ENCODE measurements around the gene CMTM8.

Gene CMTM8

GRCh38 chr3:32309654-32310242 lies 71.3 kb downstream of the CMTM8 start:
- no peak for DNase-seq

DNA sequence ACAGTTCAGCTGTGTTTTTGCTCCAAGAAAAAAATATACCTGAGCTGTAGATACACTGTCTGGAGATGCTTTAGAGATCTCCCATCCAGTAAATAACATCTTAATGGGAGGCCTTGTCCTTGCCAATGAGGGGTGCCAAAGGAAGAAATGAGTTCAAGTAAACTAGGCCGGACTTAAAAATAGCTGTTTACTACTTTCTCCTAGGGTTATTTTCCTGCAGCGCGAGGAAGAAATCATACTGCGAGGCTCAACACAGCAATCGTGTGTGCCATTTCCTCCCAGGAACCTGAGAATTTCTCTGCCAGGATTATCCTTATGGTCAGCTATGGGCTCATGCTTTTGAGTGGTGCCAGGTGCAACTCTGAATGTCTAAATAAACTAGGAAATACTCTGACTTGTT lies 71.9 kb downstream of the CMTM8 start:
- DNase-seq, result no peak

DNA sequence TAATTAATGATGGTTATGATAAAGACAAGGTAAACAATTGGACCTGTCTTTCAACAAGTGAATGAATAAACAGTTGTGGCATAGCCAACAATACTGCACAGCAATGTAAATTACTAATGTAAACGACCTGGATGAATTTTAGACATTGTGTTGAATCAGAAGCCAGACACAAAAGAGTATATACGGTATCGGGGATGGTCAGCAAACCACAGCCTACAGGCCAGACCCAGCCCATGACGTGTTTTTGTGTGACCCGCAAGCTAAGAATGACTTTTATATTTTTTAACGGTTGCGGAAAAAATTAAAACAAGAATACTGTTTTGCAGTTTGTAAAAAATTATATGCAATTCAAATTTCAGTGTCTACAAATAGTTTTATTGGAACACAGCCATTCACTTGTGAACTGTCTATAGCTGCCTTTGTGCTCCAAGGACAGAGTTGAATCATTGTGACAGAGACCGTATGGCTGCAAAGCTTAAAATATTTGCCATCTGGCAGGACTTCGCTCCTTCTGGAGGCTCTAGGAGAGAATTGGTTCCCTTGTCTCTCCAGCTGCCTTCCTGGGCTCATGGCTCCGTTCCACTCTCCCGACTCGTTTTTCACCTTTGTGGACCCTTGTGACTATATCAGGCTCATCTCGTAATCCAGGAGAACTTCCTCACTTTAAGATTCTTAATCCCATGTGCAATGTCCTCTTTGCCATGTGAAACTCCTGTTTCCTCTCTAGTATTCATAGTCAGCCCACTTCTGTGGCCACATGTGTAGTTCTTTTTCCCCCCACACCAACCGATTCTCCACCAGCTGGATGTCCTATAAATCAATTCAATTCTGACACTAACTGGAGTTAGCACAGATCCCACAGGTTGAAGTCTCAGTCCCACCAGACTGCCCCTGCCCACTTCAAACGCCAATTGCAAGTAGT lies 72.7 kb downstream of the CMTM8 start:
- no peak for DNase-seq

DNA sequence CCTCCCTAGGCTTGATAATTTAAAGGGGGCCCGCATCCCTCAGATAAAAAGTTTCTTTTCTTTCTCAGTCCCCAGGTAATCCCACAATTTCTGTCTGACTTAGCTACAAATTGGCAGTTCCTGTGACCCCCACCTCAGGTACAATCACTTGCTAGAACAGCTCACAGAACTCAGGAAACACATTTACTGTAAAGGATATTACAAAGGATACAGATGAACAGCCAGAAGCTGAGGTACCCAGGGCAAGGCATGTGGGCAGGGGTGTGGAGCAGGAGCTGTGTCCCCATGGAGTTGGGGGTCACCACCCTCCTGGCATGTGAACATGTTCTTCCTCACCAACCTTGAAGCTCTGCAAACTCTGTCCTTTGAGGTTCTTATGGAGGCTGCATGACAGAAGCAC lies 73.8 kb downstream of the CMTM8 start:
- no peak for DNase-seq

DNA sequence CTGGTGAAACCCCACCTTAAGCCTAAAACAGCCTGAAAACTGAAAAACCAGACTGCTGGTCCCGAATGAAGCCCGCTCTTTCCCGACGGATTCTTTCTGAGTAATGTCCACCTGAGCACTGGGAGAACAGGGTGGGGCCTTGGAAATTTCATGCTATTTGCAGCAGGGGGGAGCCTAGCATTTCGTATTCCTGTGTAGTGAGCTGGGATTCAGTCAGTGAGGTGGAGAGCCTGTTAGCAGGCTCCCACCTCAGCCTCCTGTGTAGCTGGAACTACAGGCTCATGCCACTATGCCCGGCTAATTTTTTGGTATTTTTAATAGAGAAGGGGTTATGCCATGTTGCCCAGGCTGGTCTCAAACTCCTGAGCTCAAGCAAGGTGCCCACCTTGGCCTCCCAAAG lies 74.7 kb downstream of the CMTM8 start:
- no peak for DNase-seq

GRCh38 chr3:32313723-32314473 lies 75.4 kb downstream of the CMTM8 start:
- peak in 1 of 2 donors; percentile 34 for DNase-seq

DNA sequence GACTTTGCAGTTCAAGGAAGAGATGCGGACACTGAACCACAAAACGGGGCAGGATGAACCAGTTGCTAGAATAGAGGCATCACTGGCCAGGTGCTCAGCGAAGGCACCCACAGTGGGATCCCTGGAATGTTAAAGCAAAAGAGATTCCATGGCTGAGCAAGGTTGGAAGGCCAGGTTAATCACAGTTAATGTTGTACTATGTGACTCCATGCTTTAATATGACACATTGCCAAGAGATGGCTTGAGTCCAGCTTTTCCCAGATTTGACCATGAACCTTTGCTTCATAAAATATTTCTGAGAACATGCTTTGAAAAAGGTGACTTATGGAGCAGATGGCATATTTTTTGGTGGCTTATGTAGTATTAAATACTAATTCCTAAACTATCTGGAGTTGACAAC lies 77.0 kb downstream of the CMTM8 start:
- no peak for DNase-seq

DNA sequence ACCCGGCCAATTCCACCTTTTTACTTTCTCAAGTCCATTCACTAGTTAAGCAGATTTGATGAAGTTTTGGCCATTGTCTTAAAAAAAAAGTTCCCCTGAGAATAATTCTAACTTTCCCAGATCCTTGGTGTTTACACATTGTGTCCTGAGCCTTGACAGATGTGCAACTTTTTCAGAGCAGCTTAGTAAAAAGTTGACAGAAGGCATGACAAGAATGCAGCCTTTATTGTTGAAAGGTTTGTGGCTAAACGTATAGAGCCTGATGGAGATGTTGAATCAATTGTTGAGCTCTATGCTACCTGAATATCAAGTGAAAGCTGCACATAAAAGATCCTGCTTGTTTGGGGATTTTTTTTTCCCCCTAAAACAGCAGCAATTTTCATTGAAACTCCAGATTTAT lies 77.8 kb downstream of the CMTM8 start:
- DNase-seq, result no peak

GRCh38 chr3:32316976-32317375 lies 78.5 kb downstream of the CMTM8 start:
- DNase-seq, result no peak

- DNase-seq, result no peak
These were observed 81.1 kb downstream of the CMTM8 start for GRCh38 chr3:32319607-32320006.

DNA sequence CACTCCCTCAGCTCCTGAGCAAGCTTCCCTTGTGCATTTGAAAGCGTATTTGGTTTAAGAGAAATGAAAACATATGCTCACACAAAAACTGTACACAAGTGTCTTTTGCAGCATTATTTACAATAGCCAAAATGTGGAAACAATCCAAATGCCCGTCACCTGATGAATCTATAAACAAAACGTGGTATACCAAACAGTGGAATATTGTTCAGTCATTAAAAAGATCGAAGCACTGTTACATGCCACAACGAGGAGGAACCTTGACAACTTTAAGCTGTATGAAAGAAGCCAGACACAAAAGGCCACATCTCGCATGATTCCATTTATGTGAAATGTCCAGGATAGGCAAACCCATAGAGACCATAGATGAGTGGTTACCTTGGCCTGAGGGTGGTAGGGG lies 81.6 kb downstream of the CMTM8 start:
- no peak for DNase-seq

DNA sequence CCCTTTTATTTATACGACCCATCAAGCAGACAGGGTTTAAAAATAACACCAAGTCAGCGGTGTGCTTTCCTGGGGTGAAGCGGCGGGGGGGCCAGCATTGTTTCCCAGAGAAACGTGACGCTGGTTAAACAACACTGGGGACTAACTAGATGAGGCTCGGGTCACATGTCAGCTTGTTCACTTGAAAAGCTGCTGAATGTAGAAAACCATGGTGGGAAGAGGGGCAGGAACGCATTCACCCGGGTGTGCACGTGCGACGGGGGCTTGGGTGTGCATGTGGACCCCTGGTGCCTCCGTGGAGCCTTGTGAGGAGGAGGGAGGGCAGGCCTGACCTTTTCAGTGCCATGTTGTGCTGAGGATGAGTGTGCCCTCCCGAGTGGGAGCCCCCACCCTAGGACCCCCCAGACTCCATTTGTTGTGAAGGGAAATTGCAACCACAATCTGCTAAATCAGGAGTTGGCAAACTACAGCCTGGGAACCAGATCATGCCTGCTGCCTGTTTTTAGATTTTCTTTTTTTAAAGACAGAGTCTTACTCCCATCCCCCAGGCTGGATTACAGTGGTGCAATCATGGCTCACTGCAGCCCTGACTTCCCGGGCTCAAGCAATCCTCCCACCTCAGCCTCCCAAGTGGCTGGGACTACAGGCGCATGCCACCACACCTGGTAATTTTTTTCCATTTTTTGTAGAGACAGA lies 82.8 kb downstream of the CMTM8 start:
- no peak for DNase-seq

- no peak for DNase-seq
These were observed 83.8 kb downstream of the CMTM8 start for GRCh38 chr3:32322311-32322710.

- no peak for DNase-seq
These were observed 85.1 kb downstream of the CMTM8 start for GRCh38 chr3:32323604-32324003.

- DNase-seq, result no peak
These were observed 86.7 kb downstream of the CMTM8 start for GRCh38 chr3:32325201-32325600.

- no peak for DNase-seq
These were observed 87.4 kb downstream of the CMTM8 start for GRCh38 chr3:32325927-32326326.

GRCh38 chr3:32326795-32327194 lies 88.3 kb downstream of the CMTM8 start:
- DNase-seq, result no peak

GRCh38 chr3:32334675-32335074 lies 96.2 kb downstream of the CMTM8 start:
- DNase-seq, result peak; percentile 61 to 63

DNA sequence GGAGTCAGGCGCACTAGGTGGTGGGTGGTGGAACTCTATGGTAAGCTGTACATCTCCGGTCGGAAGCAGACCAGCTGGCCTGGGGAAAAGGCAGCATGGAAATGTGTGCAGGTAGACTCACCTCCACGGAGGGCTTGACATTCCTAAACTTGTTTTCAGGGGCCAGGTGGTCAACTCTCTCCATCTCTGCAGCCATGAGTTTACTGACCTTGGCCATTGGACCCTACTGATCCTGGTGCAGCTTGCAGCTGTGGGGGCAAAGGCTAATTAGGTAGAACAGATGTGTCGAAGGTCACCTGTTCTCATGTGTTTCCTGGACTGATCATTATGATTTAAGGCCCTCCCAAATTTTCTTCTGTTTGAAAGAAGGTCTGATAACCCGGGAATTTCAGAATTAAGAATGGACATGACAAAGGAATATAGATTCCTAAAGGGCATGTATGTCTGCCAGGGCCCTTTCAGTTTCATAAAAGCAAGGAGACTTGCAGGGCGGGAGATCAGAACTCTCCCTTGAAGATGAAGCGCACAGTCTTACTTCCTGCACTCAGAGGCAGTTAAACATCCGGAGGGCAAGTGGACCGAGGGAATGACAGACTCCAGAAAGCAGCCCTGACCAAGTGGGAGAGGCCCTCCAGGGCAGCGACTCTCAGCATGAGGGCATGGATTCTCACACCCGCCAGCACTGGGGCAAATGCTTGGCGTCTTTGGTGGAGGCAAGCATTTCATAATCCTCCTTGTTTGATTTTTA lies 97.1 kb downstream of the CMTM8 start:
- no peak for DNase-seq

DNA sequence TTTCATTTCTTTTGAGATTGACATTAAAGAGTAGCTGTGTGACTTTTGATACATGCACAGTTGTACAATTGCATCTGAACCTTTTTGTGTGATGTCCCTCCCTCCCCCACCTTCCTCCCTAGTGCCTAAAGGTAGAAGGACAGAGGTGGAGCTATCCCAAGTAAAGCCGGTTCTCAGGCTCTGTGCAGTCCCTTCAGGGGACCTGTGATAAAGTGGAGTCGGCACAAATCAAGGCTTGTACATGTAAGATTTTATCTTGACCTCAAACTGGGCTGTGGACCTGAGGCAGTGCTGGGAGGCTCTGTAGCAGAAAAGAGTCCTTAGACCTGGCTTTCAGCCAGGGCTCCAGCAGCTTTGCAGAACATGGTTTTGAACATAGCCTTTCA lies 97.6 kb downstream of the CMTM8 start:
- DNase-seq, result no peak

- DNase-seq, result no peak
These were observed 99.0 kb downstream of the CMTM8 start for GRCh38 chr3:32337505-32337904.

GRCh38 chr3:32340039-32340438 lies 101.6 kb downstream of the CMTM8 start:
- DNase-seq, result peak in 1 of 2 donors; percentile 21

Measured in stimulated activated CD4-positive, alpha-beta T cell treated with anti-CD3 and anti-CD28 coated beads, Interleukin-2, amount 100 ng/mL, for 24 hours (primary cell).